H1 (cell line): ENCODE results near the gene MACROD2.

Source experiments
- BCL11A ChIP-seq, 2 experiments: IDR thresholded peaks; one replicate each; pipeline ENCODE4 v1.6.1; 2011; ENCODE audit warnings: low read depth in 2 of 2, low read length in 2 of 2, mild to moderate bottlenecking in 2 of 2
- EZH2 ChIP-seq: fragments of 200-600 bp; sonication (generic); IDR thresholded peaks from 2 replicates; pipeline ENCODE4 v1.7.1; 2012; ENCODE audit warnings: low read depth, mild to moderate bottlenecking, moderate library complexity, low read length, inconsistent platforms; ENCODE audit not compliant: severe bottlenecking
- POLR2AphosphoS5 ChIP-seq: IDR thresholded peaks from 2 replicates; pipeline ENCODE4 v1.6.1; 2011; ENCODE audit warnings: low read depth, low read length
- YY1 ChIP-seq: IDR thresholded peaks from 2 replicates; pipeline ENCODE4 v1.6.1; 2011; ENCODE audit warnings: low read depth, mild to moderate bottlenecking, low read length

DNA sequence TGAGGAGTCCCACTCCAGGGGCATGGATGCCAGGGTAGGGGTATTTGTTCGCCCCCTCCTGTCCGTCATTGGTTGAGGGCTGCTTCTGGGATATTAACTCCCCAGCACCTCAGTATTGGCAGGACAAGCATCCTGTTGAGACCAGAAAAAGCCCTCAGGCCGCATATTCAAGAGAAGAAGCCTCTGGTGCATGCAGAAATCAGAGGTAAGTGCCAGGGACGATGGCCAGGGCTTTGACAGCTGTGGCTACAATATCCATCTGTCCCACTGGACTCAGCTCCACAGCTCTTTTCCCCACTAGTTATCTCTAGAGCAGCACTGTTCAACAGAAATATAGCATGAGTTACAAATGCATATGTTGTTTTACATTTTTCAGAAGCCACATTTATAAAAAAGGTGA is 1926.6 kb downstream of the MACROD2 start:
- TF ChIP-seq EZH2: no peak
- TF ChIP-seq BCL11A (IDR thresholded peaks at IDR 0.05; ENCODE audit: low read depth in 2 of 2, low read length in 2 of 2): no peak
- no peak for TF ChIP-seq YY1
- no peak for TF ChIP-seq POLR2AphosphoS5
